ENCODE data around the gene AIG1.

Gene AIG1

DNA sequence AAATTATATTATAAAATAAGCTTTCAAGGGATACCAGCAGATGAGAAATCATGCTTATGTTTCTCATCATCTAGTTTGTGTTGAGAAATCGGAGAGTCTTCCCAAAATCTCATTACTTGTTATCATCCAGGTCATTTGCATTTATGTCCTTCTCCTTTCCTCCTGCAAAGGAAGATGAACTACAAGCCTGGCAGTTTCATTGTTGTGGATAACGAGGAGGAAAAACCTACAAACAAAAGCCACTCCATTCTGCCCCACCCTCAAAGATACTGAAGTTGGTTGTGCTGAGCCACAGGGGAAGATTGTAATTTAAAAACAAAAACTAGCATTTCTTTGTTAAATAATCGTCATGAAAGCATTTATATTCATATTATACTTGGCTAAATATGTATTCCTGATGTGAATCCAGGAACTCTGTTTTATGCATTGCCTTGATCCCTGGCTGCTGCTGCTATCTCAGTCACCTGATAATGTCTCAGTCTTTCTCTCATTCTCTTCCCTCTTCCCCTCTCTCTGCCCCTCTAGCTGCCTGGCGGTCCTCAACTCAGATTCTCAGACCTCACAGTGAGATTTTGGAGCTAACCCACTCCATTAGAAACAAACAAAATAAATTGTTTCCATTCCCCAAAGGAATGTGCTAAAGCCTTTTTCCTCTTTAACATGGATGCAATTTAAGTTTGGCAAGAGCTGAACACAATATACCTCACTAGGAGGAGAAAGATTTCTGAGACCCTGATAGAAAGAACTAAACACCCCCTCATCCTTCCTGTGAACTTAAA, 204.5 kb downstream of the AIG1 start:
- Histone ChIP-seq H3K79me2 (no peaks in the 10 kb centered on the region), H3K9ac (no peak overlapping the region), H3K27ac (no peak overlapping the region), H3K4me2 (ENCODE audit: low read length) (no peak overlapping the region), H3K4me3 (ENCODE audit: low read depth, low read length) (no peak overlapping the region), H3K9me3 (ENCODE audit: control insufficient read depth, low read length) (no peaks in the 10 kb centered on the region), H3K27me3 (ENCODE audit: control insufficient read depth, insufficient read depth, low read length) (no peaks in the 10 kb centered on the region), H3K4me1 (no peaks in the 10 kb centered on the region), H2AFZ (no peak overlapping the region), H3K36me3 (ENCODE audit: control insufficient read depth, insufficient read depth, low read length) (no peaks in the 10 kb centered on the region)
- TF ChIP-seq, protein P1, sequence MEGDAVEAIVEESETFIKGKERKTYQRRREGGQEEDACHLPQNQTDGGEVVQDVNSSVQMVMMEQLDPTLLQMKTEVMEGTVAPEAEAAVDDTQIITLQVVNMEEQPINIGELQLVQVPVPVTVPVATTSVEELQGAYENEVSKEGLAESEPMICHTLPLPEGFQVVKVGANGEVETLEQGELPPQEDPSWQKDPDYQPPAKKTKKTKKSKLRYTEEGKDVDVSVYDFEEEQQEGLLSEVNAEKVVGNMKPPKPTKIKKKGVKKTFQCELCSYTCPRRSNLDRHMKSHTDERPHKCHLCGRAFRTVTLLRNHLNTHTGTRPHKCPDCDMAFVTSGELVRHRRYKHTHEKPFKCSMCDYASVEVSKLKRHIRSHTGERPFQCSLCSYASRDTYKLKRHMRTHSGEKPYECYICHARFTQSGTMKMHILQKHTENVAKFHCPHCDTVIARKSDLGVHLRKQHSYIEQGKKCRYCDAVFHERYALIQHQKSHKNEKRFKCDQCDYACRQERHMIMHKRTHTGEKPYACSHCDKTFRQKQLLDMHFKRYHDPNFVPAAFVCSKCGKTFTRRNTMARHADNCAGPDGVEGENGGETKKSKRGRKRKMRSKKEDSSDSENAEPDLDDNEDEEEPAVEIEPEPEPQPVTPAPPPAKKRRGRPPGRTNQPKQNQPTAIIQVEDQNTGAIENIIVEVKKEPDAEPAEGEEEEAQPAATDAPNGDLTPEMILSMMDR (IDR thresholded peaks at IDR 0.05): no peak

DNA sequence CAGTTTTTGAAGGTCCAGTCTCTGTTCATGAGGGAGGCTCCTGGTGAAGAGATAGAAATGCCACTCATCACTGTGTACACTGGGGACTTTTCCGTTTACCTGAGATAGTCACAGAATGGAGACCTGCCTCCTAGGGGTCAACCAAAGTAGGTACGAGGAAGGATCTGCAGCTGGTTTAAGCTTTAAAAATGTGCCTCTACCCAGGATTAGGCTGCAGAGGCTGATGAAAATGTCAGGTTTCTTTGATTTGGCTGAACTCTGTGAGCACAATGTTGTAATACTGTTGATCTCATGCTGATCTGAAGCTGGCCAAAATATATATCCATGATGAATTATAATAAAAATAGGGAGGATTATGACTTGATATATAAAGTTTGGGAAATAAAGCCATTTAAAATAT, 207.1 kb downstream of the AIG1 start:
- Histone ChIP-seq H3K9ac (no peak overlapping the region), H3K4me1 (no peaks in the 10 kb centered on the region), H3K79me2 (no peaks in the 10 kb centered on the region), H3K27me3 (ENCODE audit: control insufficient read depth, insufficient read depth, low read length) (no peaks in the 10 kb centered on the region), H3K4me3 (ENCODE audit: low read depth, low read length) (no peak overlapping the region), H3K9me3 (ENCODE audit: control insufficient read depth, low read length) (no peaks in the 10 kb centered on the region), H3K4me2 (ENCODE audit: low read length) (no peak overlapping the region), H3K27ac (no peak overlapping the region), H3K36me3 (ENCODE audit: control insufficient read depth, insufficient read depth, low read length) (no peaks in the 10 kb centered on the region), H2AFZ (no peak overlapping the region)
- TF ChIP-seq, protein P1 (IDR thresholded peaks at IDR 0.05): no peak

DNA sequence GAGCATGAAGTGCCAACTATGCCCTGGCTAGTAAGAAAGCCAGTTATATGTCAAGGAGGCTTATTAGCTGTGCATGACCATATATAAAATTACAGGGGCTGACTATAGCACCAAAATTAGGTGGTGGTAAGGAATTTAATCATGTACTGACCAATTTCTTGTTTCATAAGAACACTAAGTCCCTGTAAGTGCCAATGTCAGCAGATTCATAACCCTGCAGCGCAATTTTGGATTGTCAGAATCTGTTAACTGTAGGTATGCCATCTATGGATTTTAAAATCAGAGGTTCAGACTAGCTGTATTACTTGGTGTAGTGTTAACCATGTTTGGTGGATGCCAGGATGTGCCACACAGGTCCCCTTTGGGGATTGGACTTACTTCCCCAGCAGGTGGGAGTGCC, 207.8 kb downstream of the AIG1 start:
- no peak overlapping the region for H3K4me3 ChIP-seq (ENCODE audit: low read depth, low read length)
- H3K4me2 ChIP-seq (ENCODE audit: low read length): no peak overlapping the region
- no peaks in the 10 kb centered on the region for H3K79me2 ChIP-seq
- no peaks in the 10 kb centered on the region for H3K27me3 ChIP-seq (ENCODE audit: control insufficient read depth, insufficient read depth, low read length)
- no peaks in the 10 kb centered on the region for H3K4me1 ChIP-seq
- H2AFZ ChIP-seq: no peak overlapping the region
- H3K9me3 ChIP-seq (ENCODE audit: control insufficient read depth, low read length): no peaks in the 10 kb centered on the region
- TF ChIP-seq, protein P1 (IDR thresholded peaks at IDR 0.05): no peak
- H3K36me3 ChIP-seq (ENCODE audit: control insufficient read depth, insufficient read depth, low read length): no peaks in the 10 kb centered on the region
- no peak overlapping the region for H3K27ac ChIP-seq
- no peak overlapping the region for H3K9ac ChIP-seq

DNA sequence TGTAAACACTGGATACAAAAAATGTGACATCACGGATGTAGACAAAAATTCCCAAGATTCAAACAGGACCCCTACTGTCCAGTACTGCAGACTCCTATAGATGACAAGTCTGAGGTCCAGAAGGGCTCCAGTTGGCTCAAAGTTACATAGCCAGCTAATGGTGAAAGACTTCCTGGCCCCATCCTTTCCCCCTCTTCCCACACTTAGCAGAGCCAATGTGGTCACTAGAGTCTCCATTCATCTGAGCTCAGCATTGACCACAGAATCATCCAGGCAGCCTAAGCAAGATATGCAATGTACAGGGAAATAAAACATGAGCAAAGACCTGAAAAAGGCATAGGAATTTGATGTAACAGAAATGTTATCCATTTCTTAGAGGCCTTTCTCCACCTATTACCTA, 209.3 kb downstream of the AIG1 start:
- no peak overlapping the region for H2AFZ ChIP-seq
- TF ChIP-seq, protein P1 (IDR thresholded peaks at IDR 0.05): no peak

DNA sequence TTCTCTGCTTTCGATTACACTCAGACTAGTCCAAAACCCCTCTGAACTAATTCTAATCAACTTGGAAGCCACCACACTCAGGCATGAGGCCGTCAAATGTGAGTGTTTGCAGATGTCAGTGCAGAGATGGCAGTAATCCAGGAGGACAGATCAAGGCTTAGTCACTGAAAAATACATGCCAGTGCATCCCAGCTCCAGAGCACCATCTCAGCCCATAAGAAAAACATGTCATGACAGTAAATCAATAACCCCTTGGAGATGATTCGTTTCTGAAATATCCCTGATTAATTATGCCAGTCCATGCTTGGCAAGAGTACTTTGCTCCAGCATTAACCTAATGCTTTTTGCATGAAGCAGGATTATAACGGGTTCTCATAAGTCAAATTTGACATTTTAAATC, 210.3 kb downstream of the AIG1 start:
- H3K4me2 ChIP-seq (ENCODE audit: low read length): no peak overlapping the region
- no peaks in the 10 kb centered on the region for H3K9me3 ChIP-seq (ENCODE audit: control insufficient read depth, low read length)
- no peaks in the 10 kb centered on the region for H3K27me3 ChIP-seq (ENCODE audit: control insufficient read depth, insufficient read depth, low read length)
- H3K9ac ChIP-seq: no peak overlapping the region
- TF ChIP-seq, protein P1 (IDR thresholded peaks at IDR 0.05): no peak
- H3K27ac ChIP-seq: no peak overlapping the region
- H3K4me3 ChIP-seq (ENCODE audit: low read depth, low read length): no peak overlapping the region
- H3K79me2 ChIP-seq: no peaks in the 10 kb centered on the region
- H2AFZ ChIP-seq: no peak overlapping the region
- H3K36me3 ChIP-seq (ENCODE audit: control insufficient read depth, insufficient read depth, low read length): no peaks in the 10 kb centered on the region
- H3K4me1 ChIP-seq: no peaks in the 10 kb centered on the region

More for the DNA sequence above, 209.3 kb downstream of the AIG1 start:
- H3K4me3 ChIP-seq (ENCODE audit: low read depth, low read length): no peak overlapping the region
- H3K4me2 ChIP-seq (ENCODE audit: low read length): no peak overlapping the region
- H3K9me3 ChIP-seq (ENCODE audit: control insufficient read depth, low read length): no peaks in the 10 kb centered on the region
- H3K27me3 ChIP-seq (ENCODE audit: control insufficient read depth, insufficient read depth, low read length): no peaks in the 10 kb centered on the region
- H3K4me1 ChIP-seq: no peaks in the 10 kb centered on the region
- H3K79me2 ChIP-seq: no peaks in the 10 kb centered on the region
- H3K9ac ChIP-seq: no peak overlapping the region
- no peaks in the 10 kb centered on the region for H3K36me3 ChIP-seq (ENCODE audit: control insufficient read depth, insufficient read depth, low read length)
- H3K27ac ChIP-seq: no peak overlapping the region

Measured in parathyroid adenoma (tissue), 2 donors.